ENCODE data around the gene ACOT8.
"Not testable (repeated sequence)": the region's sequence is repeated elsewhere in the genome, so short reads cannot be mapped to it uniquely, and the experiment has no call there.

Gene ACOT8

GRCh38 chr20:45857114-45857881 lies at the start of gene ACOT8, which contains the start of gene ZSWIM3:
ACOT8 (minus strand) TSS chr20:45857392; CDS start chr20:45857315, 77 bp downstream.
ZSWIM3 (plus strand) TSS chr20:45857614; CDS start chr20:45857826, 212 bp downstream.
- peak; percentile 82 for DNase-seq (ENCODE audit: low read depth)

- DNase-seq (ENCODE audit: low read depth): no peak
These were observed 48.4 kb upstream of the ACOT8 start for GRCh38 chr20:45905505-45906079.

GRCh38 chr20:45904583-45905504 lies 47.7 kb upstream of the ACOT8 start:
- DNase-seq (ENCODE audit: low read depth): no peak

DNA sequence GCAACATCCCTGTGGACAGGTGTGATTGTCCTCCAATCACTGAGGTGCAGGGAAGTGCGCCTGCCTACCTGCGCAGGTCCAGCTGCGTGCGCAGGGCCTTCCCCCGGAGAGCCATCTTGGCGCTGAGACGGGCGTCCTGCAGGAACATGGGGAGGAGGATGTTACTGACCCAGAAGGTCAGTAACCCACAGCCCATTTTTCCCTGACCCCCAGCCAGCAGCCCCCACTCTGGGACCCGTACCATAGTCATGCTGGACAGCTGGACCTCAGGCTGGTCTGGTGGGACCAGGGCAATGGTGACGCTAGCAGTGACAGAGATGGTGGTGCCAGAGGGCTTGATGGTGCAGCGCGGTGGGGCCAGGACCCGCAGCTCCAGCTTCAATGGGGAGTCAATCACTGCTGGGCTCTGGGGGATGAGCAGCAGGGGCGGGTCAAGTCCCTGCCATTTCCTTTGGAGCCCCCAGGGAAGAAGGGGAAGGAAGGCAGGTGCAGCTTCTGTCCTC lies 45.1 kb upstream of the ACOT8 start:
- DNase-seq (ENCODE audit: low read depth): no peak

DNA sequence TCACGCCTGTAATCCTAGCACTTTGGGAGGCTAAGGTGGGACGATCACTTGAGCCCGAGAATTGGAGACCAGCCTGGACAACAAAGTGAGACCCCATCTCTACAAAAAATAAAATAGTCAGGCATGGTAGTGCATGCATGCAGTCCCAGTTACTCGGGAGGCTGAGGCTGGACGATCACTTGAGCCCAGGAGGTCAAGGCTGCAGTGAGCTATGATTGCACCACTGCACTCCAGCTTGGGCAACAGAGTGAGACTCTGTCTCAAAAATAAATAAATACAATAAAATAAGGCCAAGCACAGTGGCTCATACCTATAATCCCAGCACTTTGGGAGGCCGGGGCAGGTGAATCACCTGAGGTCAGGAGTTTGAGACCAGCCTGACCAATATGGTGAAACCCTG lies 44.1 kb upstream of the ACOT8 start:
- DNase-seq (ENCODE audit: low read depth): not testable (repeated sequence)

DNA sequence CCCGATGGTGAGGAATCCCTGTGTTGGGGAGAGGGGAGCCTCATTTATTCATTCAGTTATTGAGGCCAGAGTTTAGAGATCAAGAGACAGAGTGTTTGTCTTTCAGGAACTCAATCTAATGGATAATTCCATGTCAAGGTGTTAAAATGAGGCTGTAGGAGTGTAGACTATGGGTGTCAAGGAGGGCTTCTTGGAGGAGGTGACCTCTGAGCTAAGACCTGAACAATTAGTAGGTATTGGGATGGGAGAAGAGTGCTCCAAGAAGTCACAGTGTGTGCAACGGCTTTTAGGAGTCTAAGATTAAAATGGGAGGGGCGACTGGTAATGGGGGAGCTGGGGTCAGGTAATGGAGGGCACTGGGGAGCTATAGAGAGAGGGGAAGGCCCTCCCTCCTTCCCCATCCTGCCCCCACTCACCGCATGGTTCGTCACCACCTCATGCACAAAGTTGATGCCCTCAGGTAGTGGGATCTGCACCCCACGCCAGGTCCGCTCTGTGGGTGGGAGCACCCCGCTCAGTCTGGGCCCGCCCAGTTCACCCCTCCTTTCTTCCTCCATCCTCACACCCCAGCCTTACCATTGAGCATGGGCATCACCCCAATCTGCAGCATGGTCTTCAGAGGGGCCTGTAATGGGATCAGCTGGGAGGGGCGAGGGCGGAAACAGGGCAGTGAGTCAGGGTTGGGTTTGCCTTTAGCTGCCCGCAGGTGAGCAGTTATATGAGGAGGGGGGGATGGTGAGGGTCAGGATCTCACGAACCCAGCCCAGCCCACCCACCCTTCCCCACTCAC lies 42.0 kb upstream of the ACOT8 start:
- no peak for DNase-seq (ENCODE audit: low read depth)

DNA sequence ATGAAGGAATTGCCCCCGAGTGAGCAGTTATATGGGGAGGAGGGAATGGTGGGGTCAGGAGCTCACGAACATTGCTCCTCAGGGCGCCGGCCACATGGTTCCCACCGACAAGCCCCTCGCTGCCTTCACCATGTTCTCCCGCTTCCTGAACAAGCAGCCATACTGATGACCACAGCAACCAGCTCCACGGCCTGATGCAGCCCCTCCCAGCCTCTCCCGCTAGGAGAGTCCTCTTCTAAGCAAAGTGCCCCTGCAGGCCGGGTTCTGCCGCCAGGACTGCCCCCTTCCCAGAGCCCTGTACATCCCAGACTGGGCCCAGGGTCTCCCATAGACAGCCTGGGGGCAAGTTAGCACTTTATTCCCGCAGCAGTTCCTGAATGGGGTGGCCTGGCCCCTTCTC lies 41.1 kb upstream of the ACOT8 start:
- DNase-seq (ENCODE audit: low read depth): no peak

GRCh38 chr20:45897692-45898091 lies 40.5 kb upstream of the ACOT8 start:
- no peak for DNase-seq (ENCODE audit: low read depth)

DNA sequence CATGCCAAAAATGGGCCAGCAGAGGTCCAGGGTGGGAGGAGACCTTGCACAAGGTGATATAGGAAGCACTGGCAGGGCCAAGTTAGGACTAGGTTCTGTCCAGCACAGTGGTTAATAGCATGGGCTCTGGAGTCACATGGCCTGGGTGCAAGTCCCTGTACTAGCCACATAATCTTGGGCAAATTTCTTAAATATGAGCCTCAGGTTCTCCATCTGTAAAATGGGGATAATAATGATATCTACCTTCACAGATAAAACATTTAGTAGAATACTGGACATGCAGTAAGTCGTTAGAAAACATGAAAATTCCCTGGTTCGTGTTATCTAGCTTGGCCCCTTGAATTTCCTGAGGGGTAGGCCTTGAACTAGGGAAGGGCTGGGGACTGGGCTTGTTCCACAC lies 40.1 kb upstream of the ACOT8 start:
- DNase-seq (ENCODE audit: low read depth): no peak

DNA sequence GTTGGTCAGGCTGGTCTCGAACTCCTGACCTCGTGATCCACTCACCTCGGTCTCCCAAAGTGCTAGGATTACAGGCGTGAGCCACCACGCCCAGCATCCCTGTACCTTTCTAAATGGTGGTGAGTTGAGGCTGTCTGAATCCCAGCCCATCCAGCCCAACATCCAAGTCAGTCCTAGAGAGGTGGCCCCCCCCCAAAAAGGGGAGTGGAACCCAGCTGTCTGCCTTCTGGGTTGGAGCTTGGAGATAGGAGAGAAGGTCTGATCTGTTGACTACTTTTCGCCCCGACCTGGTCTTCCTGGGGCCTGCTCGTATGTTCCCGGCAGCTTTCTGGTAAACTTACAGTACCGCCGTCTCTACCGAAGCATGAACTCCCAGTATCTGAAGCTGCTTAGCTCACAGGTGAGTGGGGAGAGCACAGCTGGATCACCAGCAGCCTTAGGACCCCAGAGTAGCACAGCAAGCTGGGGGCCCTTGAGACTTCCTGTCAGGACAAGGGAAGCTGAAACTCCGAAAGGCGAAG lies 39.5 kb upstream of the ACOT8 start:
- no peak for DNase-seq (ENCODE audit: low read depth)

DNA sequence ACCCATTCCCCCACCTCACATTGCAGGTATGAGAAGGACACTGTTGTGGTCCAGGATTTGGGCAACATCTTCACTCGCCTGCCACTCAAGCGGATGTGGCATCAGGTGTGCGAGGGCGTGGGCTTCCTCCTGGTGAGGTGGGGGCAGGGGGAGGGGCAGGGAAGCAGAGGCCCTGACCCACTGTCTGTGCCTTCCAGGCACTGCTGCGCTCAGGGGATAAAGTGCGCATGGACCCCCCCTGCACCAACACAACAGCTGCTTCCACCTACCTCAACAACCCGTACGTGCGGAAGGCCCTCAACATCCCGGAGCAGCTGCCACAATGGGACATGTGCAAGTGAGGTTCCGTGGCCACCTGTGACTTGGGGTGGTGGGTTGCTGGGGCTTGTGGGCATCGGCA lies 37.6 kb upstream of the ACOT8 start:
- DNase-seq (ENCODE audit: low read depth): no peak

- DNase-seq (ENCODE audit: low read depth): no peak
These were observed 36.6 kb upstream of the ACOT8 start for GRCh38 chr20:45893831-45894230.

DNA sequence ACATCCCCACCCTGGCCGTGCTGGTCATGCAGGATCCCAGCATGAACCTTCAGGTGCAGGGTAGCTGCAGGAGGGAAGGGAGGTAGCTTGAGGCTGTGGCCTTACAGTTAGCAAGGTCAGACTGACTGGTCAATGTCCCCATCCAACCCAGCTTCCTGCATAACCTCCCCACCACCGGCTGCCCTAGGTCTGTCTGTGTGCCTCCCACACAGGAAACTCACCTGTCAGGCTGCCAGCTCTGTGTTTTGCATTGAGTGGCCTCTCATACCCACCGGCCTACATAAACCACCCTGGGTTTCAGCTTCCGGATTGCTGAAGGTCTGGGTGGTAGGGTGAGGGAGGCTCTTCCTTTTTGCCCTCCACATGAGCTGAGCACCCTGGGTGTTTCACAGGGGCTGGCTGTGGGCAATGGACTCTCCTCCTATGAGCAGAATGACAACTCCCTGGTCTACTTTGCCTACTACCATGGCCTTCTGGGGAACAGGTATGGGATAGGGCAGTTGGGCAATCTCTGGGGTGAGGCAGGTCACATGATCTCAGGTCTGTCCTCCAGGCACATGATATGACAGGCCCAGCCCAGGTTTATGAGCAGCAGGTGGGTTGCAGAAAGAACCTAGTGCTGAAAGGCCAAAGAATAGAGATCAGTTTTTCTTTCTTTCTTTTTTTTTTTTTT lies 35.8 kb upstream of the ACOT8 start:
- no peak for DNase-seq (ENCODE audit: low read depth)

DNA sequence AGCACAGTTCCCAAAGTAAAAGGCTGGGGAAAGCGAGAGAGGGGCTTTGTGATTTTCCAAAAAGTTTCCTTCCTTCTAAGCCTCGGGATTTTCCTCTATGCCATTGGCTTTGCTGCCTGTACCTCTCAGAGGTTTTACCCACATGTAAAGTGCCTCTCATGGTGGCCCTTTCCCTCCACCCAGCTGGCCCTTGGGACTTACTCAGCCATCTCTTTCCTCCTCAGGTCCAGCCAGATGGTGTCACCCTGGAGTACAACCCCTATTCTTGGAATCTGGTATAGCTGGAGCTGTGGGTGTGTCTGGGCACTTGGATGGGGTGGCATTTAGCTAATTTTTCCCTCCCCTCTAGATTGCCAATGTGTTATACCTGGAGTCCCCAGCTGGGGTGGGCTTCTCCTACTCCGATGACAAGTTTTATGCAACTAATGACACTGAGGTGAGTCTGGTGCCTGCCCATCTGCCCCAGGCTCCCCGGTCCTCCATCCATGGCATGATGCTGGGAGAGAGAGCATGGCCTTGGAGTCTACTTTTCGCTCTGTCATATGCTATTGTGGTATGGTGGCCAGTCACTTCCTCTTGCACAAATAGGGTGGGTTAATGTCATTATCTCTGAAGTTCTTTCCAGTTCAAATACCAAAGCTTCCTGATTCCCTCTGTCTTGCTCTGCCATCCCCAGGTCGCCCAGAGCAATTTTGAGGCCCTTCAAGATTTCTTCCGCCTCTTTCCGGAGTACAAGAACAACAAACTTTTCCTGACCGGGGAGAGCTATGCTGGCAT lies 35.0 kb upstream of the ACOT8 start:
- no peak for DNase-seq (ENCODE audit: low read depth)

DNA sequence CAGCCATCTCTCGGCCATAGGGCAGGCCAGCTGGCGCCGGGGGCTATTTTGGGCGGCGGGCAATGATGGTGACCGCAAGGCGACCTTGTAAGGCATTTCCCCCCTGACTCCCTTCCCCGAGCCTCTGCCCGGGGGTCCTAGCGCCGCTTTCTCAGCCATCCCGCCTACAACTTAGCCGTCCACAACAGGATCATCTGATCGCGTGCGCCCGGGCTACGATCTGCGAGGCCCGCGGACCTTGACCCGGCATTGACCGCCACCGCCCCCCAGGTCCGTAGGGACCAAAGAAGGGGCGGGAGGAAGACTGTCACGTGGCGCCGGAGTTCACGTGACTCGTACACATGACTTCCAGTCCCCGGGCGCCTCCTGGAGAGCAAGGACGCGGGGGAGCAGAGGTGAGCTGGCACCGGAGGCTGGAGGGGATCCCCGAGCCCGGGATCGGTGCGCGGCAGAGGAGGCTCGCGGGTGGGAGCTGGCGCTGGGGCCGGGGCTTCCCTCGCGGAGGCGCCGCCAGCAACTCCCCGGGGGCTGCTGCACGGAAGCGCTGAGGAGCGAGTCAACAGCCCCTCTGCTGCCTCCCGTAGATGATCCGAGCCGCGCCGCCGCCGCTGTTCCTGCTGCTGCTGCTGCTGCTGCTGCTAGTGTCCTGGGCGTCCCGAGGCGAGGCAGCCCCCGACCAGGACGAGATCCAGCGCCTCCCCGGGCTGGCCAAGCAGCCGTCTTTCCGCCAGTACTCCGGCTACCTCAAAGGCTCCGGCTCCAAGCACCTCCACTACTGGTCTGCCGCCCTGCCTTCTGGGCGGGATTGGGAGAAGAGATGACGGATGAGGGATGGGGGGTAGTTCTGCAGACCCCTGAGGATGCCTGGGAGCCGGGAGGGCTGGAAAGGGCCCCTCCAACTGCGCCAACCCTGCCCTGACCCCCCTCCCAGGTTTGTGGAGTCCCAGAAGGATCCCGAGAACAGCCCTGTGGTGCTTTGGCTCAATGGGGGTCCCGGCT lies 34.1 kb upstream of the ACOT8 start, which contains the start of the genes CTSA and NEURL2:
CTSA (plus strand) TSS at position 351 of the 999 bp plus-strand sequence; CDS start at position 585, 234 bp downstream.
NEURL2 (minus strand) TSS at position 224 of the 999 bp plus-strand sequence; CDS start at position 7, 217 bp downstream.
- DNase-seq (ENCODE audit: low read depth): peak; percentile 78

GRCh38 chr20:45890077-45890984 lies 33.1 kb upstream of the ACOT8 start:
- DNase-seq (ENCODE audit: low read depth): peak; percentile 30

DNA sequence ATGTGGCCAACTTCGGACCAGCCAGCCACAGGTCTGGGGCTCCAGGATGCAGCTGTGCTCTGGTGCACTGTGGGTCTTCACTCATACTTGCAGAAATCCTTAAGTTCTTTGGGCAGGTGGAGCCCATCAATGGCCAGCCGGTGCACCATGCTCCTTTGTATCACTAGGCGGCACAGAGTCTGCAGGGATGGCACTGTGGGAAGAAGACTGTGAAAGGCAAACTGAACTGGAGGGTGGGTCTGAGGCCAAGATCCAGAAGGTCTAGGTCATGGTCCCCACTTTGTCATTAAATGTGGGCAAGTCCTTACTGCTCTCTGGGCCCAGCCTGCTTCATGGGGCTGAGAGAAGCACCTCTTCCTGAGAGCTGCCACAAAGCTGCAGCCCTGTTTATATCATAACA lies 31.5 kb upstream of the ACOT8 start:
- DNase-seq (ENCODE audit: low read depth): no peak
